ENCODE results near the gene HAT1. TPM values are rescaled to one million over a fixed set of nuclear protein-coding genes. Genes with fewer than 3 reads are reported as not detected.
"Not testable (repeated sequence)": the region's sequence is repeated elsewhere in the genome, so short reads cannot be mapped to it uniquely, and the experiment has no call there.

HAT1 gene
- total and polyA plus RNA-seq, 11 donors, result 9.9 to 60.7 (median 34.1) TPM

- TF ChIP-seq CTCF (IDR thresholded peaks at IDR 0.05) (no peak), POLR2A (IDR thresholded peaks at IDR 0.05) (no peak)
- ATAC-seq (no peak), DNase-seq (no peak)
- Histone ChIP-seq H3K36me3 (peaks cover 0 to 63% (median 37%) of the 10 kb centered on the region in 9 donors), H3K27ac (no peak overlapping the region), H3K9me3 (no peaks in the 10 kb centered on the region), H3K4me3 (no peak overlapping the region), H3K4me1 (peaks cover 0 to 9% (median 0%) of the 10 kb centered on the region in 12 donors), H3K27me3 (no peaks in the 10 kb centered on the region)
- intact Hi-C loops (cut with DNase I), result no loop called here
- 96 to 100% (median 98%) methylated on average over 2 of the region's 2 CpGs for WGBS, 4 donors
Measured at GRCh38 chr2:171972329-171972982, 50.2 kb downstream of the HAT1 start.

- WGBS, 4 donors, result 96 to 99% (median 98%) methylated on average over 4 of the region's 4 CpGs
- intact Hi-C loops (cut with DNase I), result no loop called here
- no peak for DNase-seq
Measured at GRCh38 chr2:171979103-171979502, 56.8 kb downstream of the HAT1 start.

GRCh38 chr2:171983924-171984323, 61.7 kb downstream of the HAT1 start:
- H3K27me3 ChIP-seq; intact Hi-C loops (cut with DNase I); H3K4me1 ChIP-seq; H3K4me3 ChIP-seq; DNase-seq; H3K9me3 ChIP-seq; ATAC-seq; H3K27ac ChIP-seq: not testable (repeated sequence)
- peaks cover 0 to 55% (median 41%) of the 10 kb centered on the region in 9 donors for H3K36me3 ChIP-seq
- 97 to 100% (median 100%) methylated on average over 1 of the region's 1 CpG for WGBS, 4 donors

More at GRCh38 chr2:171979103-171979502, 56.8 kb downstream of the HAT1 start:
- H3K9me3 ChIP-seq, result no peaks in the 10 kb centered on the region
- no peak overlapping the region for H3K27ac ChIP-seq
- no peaks in the 10 kb centered on the region for H3K27me3 ChIP-seq
- H3K4me3 ChIP-seq, result no peak overlapping the region
- H3K36me3 ChIP-seq, result peaks cover 0 to 84% (median 69%) of the 10 kb centered on the region in 9 donors
- H3K4me1 ChIP-seq, result no peaks in the 10 kb centered on the region
- TF ChIP-seq POLR2A (IDR thresholded peaks at IDR 0.05) (no peak), CTCF (IDR thresholded peaks at IDR 0.05) (no peak)
- no peak for ATAC-seq

- Histone ChIP-seq H3K36me3 (peaks cover 0 to 43% (median 29%) of the 10 kb centered on the region in 9 donors), H3K27me3 (no peaks in the 10 kb centered on the region), H3K9me3 (no peaks in the 10 kb centered on the region), H3K4me3 (no peak overlapping the region), H3K27ac (no peak overlapping the region), H3K4me1 (no peaks in the 10 kb centered on the region)
- no peak for TF ChIP-seq POLR2A (IDR thresholded peaks at IDR 0.05)
- no peak for TF ChIP-seq CTCF (IDR thresholded peaks at IDR 0.05)
- no peak for ATAC-seq
- WGBS, 4 donors, result 88 to 92% (median 91%) methylated on average over 2 of the region's 2 CpGs
- DNase-seq, result no peak
- intact Hi-C loops (cut with DNase I), result no loop called here
Measured at GRCh38 chr2:171985076-171985475, 62.8 kb downstream of the HAT1 start.

- WGBS, 4 donors, result 84 to 97% (median 94%) methylated on average over 4 of the region's 4 CpGs
- Histone ChIP-seq H3K4me1 (no peaks in the 10 kb centered on the region), H3K27ac (no peak overlapping the region), H3K9me3 (no peaks in the 10 kb centered on the region), H3K27me3 (no peaks in the 10 kb centered on the region), H3K36me3 (peaks cover 0 to 27% (median 18%) of the 10 kb centered on the region in 9 donors), H3K4me3 (no peak overlapping the region)
- ATAC-seq (no peak), DNase-seq (no peak)
- intact Hi-C loops (cut with DNase I), result no loop called here
- no peak for TF ChIP-seq POLR2A (IDR thresholded peaks at IDR 0.05)
- TF ChIP-seq CTCF (IDR thresholded peaks at IDR 0.05), result no peak
Measured at GRCh38 chr2:171986778-171987177, 64.5 kb downstream of the HAT1 start.
